ENCODE data around the gene SKIC2.
"Not testable (repeated sequence)": the region's sequence is repeated elsewhere in the genome, so short reads cannot be mapped to it uniquely, and the experiment has no call there.

The SKIC2 gene

GRCh38 chr6:31994421-31994820, 35.4 kb downstream of the SKIC2 start:
- H3K79me1 ChIP-seq (ENCODE audit: low read length); H3K27me3 ChIP-seq (ENCODE audit: insufficient read depth, low read length, poor library complexity); H2BK120ac ChIP-seq (ENCODE audit: low read depth, low read length); H3K4ac ChIP-seq (ENCODE audit: low read depth, low read length); H3K9ac ChIP-seq (ENCODE audit: low read length); H2BK15ac ChIP-seq (replicated peaks; ENCODE audit: low read depth); H3K4me2 ChIP-seq (ENCODE audit: low read length); H3K18ac ChIP-seq (ENCODE audit: low read length); DNase-seq; H3K36me3 ChIP-seq (ENCODE audit: control insufficient read depth, insufficient read depth, low read length); H3K23ac ChIP-seq (ENCODE audit: low read length); H4K5ac ChIP-seq (ENCODE audit: low read length); H3K56ac ChIP-seq (ENCODE audit: low read length); H4K8ac ChIP-seq (ENCODE audit: low read depth, low read length); H3K4me3 ChIP-seq (ENCODE audit: low read length); H3K4me1 ChIP-seq (ENCODE audit: control insufficient read depth, low read depth, low read length); H2AK5ac ChIP-seq (ENCODE audit: low read length); H2BK5ac ChIP-seq (ENCODE audit: low read length); H3K79me2 ChIP-seq (ENCODE audit: control insufficient read depth, insufficient read depth, low read length); H3K27ac ChIP-seq (ENCODE audit: low read depth, low read length): not testable (repeated sequence)
- no CpG with 5 or more reads among the region's 14 CpGs for WGBS (ENCODE audit: extremely low coverage, insufficient coverage, low lambda C conversion rate)

- not testable (repeated sequence) for H3K79me1 ChIP-seq (ENCODE audit: low read length); H3K4me1 ChIP-seq (ENCODE audit: control insufficient read depth, low read depth, low read length); H2BK15ac ChIP-seq (replicated peaks; ENCODE audit: low read depth); H4K5ac ChIP-seq (ENCODE audit: low read length); H3K4me2 ChIP-seq (ENCODE audit: low read length); H2BK120ac ChIP-seq (ENCODE audit: low read depth, low read length); H2BK5ac ChIP-seq (ENCODE audit: low read length); H3K4ac ChIP-seq (ENCODE audit: low read depth, low read length); H3K4me3 ChIP-seq (ENCODE audit: low read length); H3K79me2 ChIP-seq (ENCODE audit: control insufficient read depth, insufficient read depth, low read length); H3K23ac ChIP-seq (ENCODE audit: low read length); H3K9ac ChIP-seq (ENCODE audit: low read length); H3K18ac ChIP-seq (ENCODE audit: low read length); H3K56ac ChIP-seq (ENCODE audit: low read length); H3K27ac ChIP-seq (ENCODE audit: low read depth, low read length); H3K36me3 ChIP-seq (ENCODE audit: control insufficient read depth, insufficient read depth, low read length); DNase-seq; H2AK5ac ChIP-seq (ENCODE audit: low read length); H4K8ac ChIP-seq (ENCODE audit: low read depth, low read length); H3K27me3 ChIP-seq (ENCODE audit: insufficient read depth, low read length, poor library complexity)
- no CpG with 5 or more reads among the region's 6 CpGs for WGBS (ENCODE audit: extremely low coverage, insufficient coverage, low lambda C conversion rate)
Measured at GRCh38 chr6:31996385-31996784, 37.4 kb downstream of the SKIC2 start.

- H3K4ac ChIP-seq (ENCODE audit: low read depth, low read length); H3K27ac ChIP-seq (ENCODE audit: low read depth, low read length); H3K36me3 ChIP-seq (ENCODE audit: control insufficient read depth, insufficient read depth, low read length); H3K4me3 ChIP-seq (ENCODE audit: low read length); H3K27me3 ChIP-seq (ENCODE audit: insufficient read depth, low read length, poor library complexity); H2BK5ac ChIP-seq (ENCODE audit: low read length); H3K79me1 ChIP-seq (ENCODE audit: low read length); H2BK15ac ChIP-seq (replicated peaks; ENCODE audit: low read depth); H3K79me2 ChIP-seq (ENCODE audit: control insufficient read depth, insufficient read depth, low read length); H3K56ac ChIP-seq (ENCODE audit: low read length); DNase-seq; H3K4me2 ChIP-seq (ENCODE audit: low read length); H2BK120ac ChIP-seq (ENCODE audit: low read depth, low read length); H3K9ac ChIP-seq (ENCODE audit: low read length); H3K18ac ChIP-seq (ENCODE audit: low read length); H4K5ac ChIP-seq (ENCODE audit: low read length); H3K23ac ChIP-seq (ENCODE audit: low read length); H2AK5ac ChIP-seq (ENCODE audit: low read length); H4K8ac ChIP-seq (ENCODE audit: low read depth, low read length); H3K4me1 ChIP-seq (ENCODE audit: control insufficient read depth, low read depth, low read length): not testable (repeated sequence)
- WGBS (ENCODE audit: extremely low coverage, insufficient coverage, low lambda C conversion rate): no CpG with 5 or more reads among the region's 15 CpGs
Measured at GRCh38 chr6:32002546-32003268, 43.7 kb downstream of the SKIC2 start.

- not testable (repeated sequence) for H3K4me2 ChIP-seq (ENCODE audit: low read length)
- WGBS (ENCODE audit: extremely low coverage, insufficient coverage, low lambda C conversion rate): no CpG with 5 or more reads among the region's 7 CpGs
Measured at GRCh38 chr6:32003301-32003700, 44.3 kb downstream of the SKIC2 start.

GRCh38 chr6:32004393-32004792, 45.4 kb downstream of the SKIC2 start:
- not testable (repeated sequence) for H3K27me3 ChIP-seq (ENCODE audit: insufficient read depth, low read length, poor library complexity); H3K27ac ChIP-seq (ENCODE audit: low read depth, low read length); H3K79me1 ChIP-seq (ENCODE audit: low read length); DNase-seq; H3K18ac ChIP-seq (ENCODE audit: low read length); H2AK5ac ChIP-seq (ENCODE audit: low read length); H3K79me2 ChIP-seq (ENCODE audit: control insufficient read depth, insufficient read depth, low read length); H4K5ac ChIP-seq (ENCODE audit: low read length); H2BK5ac ChIP-seq (ENCODE audit: low read length); H2BK120ac ChIP-seq (ENCODE audit: low read depth, low read length); H3K4me2 ChIP-seq (ENCODE audit: low read length); H3K9ac ChIP-seq (ENCODE audit: low read length); H3K4ac ChIP-seq (ENCODE audit: low read depth, low read length); H3K4me3 ChIP-seq (ENCODE audit: low read length); H3K4me1 ChIP-seq (ENCODE audit: control insufficient read depth, low read depth, low read length); H2BK15ac ChIP-seq (replicated peaks; ENCODE audit: low read depth); H3K56ac ChIP-seq (ENCODE audit: low read length); H4K8ac ChIP-seq (ENCODE audit: low read depth, low read length); H3K36me3 ChIP-seq (ENCODE audit: control insufficient read depth, insufficient read depth, low read length); H3K23ac ChIP-seq (ENCODE audit: low read length)
- no CpG with 5 or more reads among the region's 4 CpGs for WGBS (ENCODE audit: extremely low coverage, insufficient coverage, low lambda C conversion rate)

More at GRCh38 chr6:32003301-32003700, 44.3 kb downstream of the SKIC2 start:
- H2BK15ac ChIP-seq (replicated peaks; ENCODE audit: low read depth); DNase-seq; H3K79me2 ChIP-seq (ENCODE audit: control insufficient read depth, insufficient read depth, low read length); H3K4me1 ChIP-seq (ENCODE audit: control insufficient read depth, low read depth, low read length); H3K27ac ChIP-seq (ENCODE audit: low read depth, low read length); H2BK120ac ChIP-seq (ENCODE audit: low read depth, low read length); H4K8ac ChIP-seq (ENCODE audit: low read depth, low read length); H3K56ac ChIP-seq (ENCODE audit: low read length); H3K9ac ChIP-seq (ENCODE audit: low read length); H3K4ac ChIP-seq (ENCODE audit: low read depth, low read length); H2BK5ac ChIP-seq (ENCODE audit: low read length); H4K5ac ChIP-seq (ENCODE audit: low read length); H3K79me1 ChIP-seq (ENCODE audit: low read length); H3K36me3 ChIP-seq (ENCODE audit: control insufficient read depth, insufficient read depth, low read length); H3K4me3 ChIP-seq (ENCODE audit: low read length); H3K27me3 ChIP-seq (ENCODE audit: insufficient read depth, low read length, poor library complexity); H3K18ac ChIP-seq (ENCODE audit: low read length); H2AK5ac ChIP-seq (ENCODE audit: low read length); H3K23ac ChIP-seq (ENCODE audit: low read length): not testable (repeated sequence)
